Measurements from ENCODE around the gene DNAJC6. TPM values are rescaled to one million over a fixed set of nuclear protein-coding genes. Genes with fewer than 3 reads are reported as not detected.

Gene DNAJC6
- total RNA-seq, 3 donors from 2014 or later (not counting 1 experiment from before 2014, with no cell fraction given): 0.77 to 1.2 (median 0.89) TPM

GRCh38 chr1:65419681-65420589 is 110.6 kb downstream of the DNAJC6 start:
- peak overlapping the region in 1 of 2 donors; percentile 73 for H3K27ac Mint-ChIP-seq
- TF ChIP-seq, protein P1, sequence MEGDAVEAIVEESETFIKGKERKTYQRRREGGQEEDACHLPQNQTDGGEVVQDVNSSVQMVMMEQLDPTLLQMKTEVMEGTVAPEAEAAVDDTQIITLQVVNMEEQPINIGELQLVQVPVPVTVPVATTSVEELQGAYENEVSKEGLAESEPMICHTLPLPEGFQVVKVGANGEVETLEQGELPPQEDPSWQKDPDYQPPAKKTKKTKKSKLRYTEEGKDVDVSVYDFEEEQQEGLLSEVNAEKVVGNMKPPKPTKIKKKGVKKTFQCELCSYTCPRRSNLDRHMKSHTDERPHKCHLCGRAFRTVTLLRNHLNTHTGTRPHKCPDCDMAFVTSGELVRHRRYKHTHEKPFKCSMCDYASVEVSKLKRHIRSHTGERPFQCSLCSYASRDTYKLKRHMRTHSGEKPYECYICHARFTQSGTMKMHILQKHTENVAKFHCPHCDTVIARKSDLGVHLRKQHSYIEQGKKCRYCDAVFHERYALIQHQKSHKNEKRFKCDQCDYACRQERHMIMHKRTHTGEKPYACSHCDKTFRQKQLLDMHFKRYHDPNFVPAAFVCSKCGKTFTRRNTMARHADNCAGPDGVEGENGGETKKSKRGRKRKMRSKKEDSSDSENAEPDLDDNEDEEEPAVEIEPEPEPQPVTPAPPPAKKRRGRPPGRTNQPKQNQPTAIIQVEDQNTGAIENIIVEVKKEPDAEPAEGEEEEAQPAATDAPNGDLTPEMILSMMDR (IDR thresholded peaks at IDR 0.05): no peak
- peaks cover 8 to 27% of the 10 kb centered on the region in 2 donors for H3K27me3 Mint-ChIP-seq (ENCODE audit: low read depth in 2 of 2)

DNA sequence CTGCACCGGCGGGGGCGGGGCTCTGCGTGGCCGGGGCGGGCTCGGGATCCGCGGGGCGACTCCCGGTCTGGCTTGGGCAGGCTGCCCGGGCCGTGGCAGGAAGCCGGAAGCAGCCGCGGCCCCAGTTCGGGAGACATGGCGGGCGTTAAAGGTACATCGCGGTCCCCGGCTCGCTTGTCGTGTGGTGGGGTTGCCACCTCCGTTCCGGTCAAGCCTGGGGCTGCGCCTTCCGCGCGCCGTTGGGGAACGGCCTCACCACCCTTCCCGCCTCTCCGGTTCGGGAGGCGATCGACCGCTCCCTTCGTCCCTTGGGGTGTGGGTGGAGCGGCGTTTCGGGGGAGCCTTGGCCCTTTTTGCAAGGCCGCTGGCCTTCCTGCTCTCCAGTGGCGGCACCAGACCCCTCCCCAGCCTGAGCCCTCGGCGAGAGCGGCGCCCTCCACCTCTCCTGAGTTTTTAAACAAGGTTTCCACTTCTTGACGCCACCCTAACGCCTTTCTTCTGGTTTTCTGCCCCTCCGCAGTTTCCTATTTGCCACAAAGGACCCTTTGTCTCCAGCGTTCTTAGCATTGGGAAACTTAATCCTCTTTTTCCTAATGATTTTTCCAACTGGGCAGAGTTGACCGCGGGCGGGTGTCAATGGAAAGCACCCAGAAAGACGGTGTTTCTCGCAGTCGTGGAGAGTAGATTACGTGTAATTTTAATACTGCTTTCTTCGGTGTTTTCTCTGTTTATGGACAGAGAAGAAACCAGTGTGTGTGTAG is 111.4 kb downstream of the DNAJC6 start, which contains the start of the genes LEPR and LEPROT:
Gene LEPR (plus strand): TSS at position 79 of the 761 bp plus-strand sequence. CDS start 144,898 bp downstream, outside the sequence.
Gene LEPROT (plus strand): TSS at position 79 of the 761 bp plus-strand sequence. CDS start 57 bp downstream, at position 136.
- no peak for DNase-seq
- Mint-ChIP-seq H3K36me3 (peaks cover 5% of the 10 kb centered on the region), H3K9me3 (no peaks in the 10 kb centered on the region), H3K4me1 (peaks cover 12 to 21% of the 10 kb centered on the region in 2 donors), H3K27me3 (ENCODE audit: low read depth in 2 of 2) (peaks cover 8 to 21% of the 10 kb centered on the region in 2 donors), H3K27ac (peak within 1 kb of the TSS in 1 of 2 donors; percentile 73), H3K4me3 (peak within 1 kb of the TSS; percentile 93)
- H3K4me3 ChIP-seq (ENCODE audit: low read length): peak within 1 kb of the TSS; percentile 92
- peaks cover 13% of the 10 kb centered on the region for H3K4me1 ChIP-seq (ENCODE audit: control insufficient read depth, insufficient read depth, low read length)
- ATAC-seq: no peak
- no peaks in the 10 kb centered on the region for H3K9me3 ChIP-seq (ENCODE audit: control insufficient read depth, insufficient read depth, low read length)
- H3K27me3 ChIP-seq (ENCODE audit: control insufficient read depth, insufficient read depth, low read length): no peaks in the 10 kb centered on the region
- TF ChIP-seq, protein P1 (IDR thresholded peaks at IDR 0.05): no peak
- 0% methylated on average over 60 of the region's 60 CpGs for WGBS (ENCODE audit: insufficient coverage)
- H3K36me3 ChIP-seq (ENCODE audit: control insufficient read depth, insufficient read depth, low read length): peaks cover 7% of the 10 kb centered on the region
- intact Hi-C loops (cut with micrococcal nuclease): loop anchor here (2.0 kb wide), 1 partner anchor 352 kb away; no protein-coding TSS in a partner anchor
- H3K27ac ChIP-seq (ENCODE audit: low read length): peak within 1 kb of the TSS; percentile 77

More at GRCh38 chr1:65419681-65420589, 110.6 kb downstream of the DNAJC6 start:
- DNase-seq (peak; percentile 94 to 99), ATAC-seq (peak; percentile 94 to 99 (median 94))
- intact Hi-C loops (cut with micrococcal nuclease): loop anchor here (2.0 kb wide), 1 partner anchor 351 kb away; no protein-coding TSS in a partner anchor
- Mint-ChIP-seq H3K36me3 (no peaks in the 10 kb centered on the region), H3K9me3 (no peaks in the 10 kb centered on the region), H3K4me1 (peaks cover 12 to 14% of the 10 kb centered on the region in 2 donors), H3K4me3 (peak overlapping the region; percentile 93)
- no peaks in the 10 kb centered on the region for H3K27me3 ChIP-seq (ENCODE audit: control insufficient read depth, insufficient read depth, low read length)
- H3K27ac ChIP-seq (ENCODE audit: low read length): peak overlapping the region; percentile 66
- under 1% methylated on average over 51 of the region's 52 CpGs for WGBS (ENCODE audit: insufficient coverage)
- H3K9me3 ChIP-seq (ENCODE audit: control insufficient read depth, insufficient read depth, low read length): no peaks in the 10 kb centered on the region
- peaks cover 13% of the 10 kb centered on the region for H3K4me1 ChIP-seq (ENCODE audit: control insufficient read depth, insufficient read depth, low read length)
- H3K36me3 ChIP-seq (ENCODE audit: control insufficient read depth, insufficient read depth, low read length): no peaks in the 10 kb centered on the region
- H3K4me3 ChIP-seq (ENCODE audit: low read length): peak overlapping the region; percentile 92

GRCh38 chr1:65421351-65422025 is 112.1 kb downstream of the DNAJC6 start:
- ATAC-seq (no peak), DNase-seq (peak in 1 of 2 donors; percentile 9)
- H3K4me1 ChIP-seq (ENCODE audit: control insufficient read depth, insufficient read depth, low read length): peaks cover 13% of the 10 kb centered on the region
- no peak overlapping the region for H3K27ac ChIP-seq (ENCODE audit: low read length)
- H3K4me1 Mint-ChIP-seq: peaks cover 12 to 22% of the 10 kb centered on the region in 2 donors
- intact Hi-C loops (cut with micrococcal nuclease): loop anchor here (2.0 kb wide), 1 partner anchor 353 kb away; no protein-coding TSS in a partner anchor
- no peaks in the 10 kb centered on the region for H3K9me3 ChIP-seq (ENCODE audit: control insufficient read depth, insufficient read depth, low read length)
- peaks cover 14% of the 10 kb centered on the region for H3K36me3 ChIP-seq (ENCODE audit: control insufficient read depth, insufficient read depth, low read length)
- no peaks in the 10 kb centered on the region for H3K27me3 ChIP-seq (ENCODE audit: control insufficient read depth, insufficient read depth, low read length)
- no peaks in the 10 kb centered on the region for H3K9me3 Mint-ChIP-seq
- WGBS (ENCODE audit: insufficient coverage): 14% methylated on average over 6 of the region's 13 CpGs
- H3K27me3 Mint-ChIP-seq (ENCODE audit: low read depth in 2 of 2): peaks cover 8 to 18% of the 10 kb centered on the region in 2 donors
- peaks cover 5% of the 10 kb centered on the region for H3K36me3 Mint-ChIP-seq
- TF ChIP-seq, protein P1 (IDR thresholded peaks at IDR 0.05): no peak
- H3K4me3 ChIP-seq (ENCODE audit: low read length): peak overlapping the region; percentile 92
- H3K27ac Mint-ChIP-seq: no peak overlapping the region
- no peak overlapping the region for H3K4me3 Mint-ChIP-seq

Measured in natural killer cell (primary cell).